ENCODE measurements around the gene UQCRFS1. TPM values are rescaled to one million over a fixed set of nuclear protein-coding genes. Genes with fewer than 3 reads are reported as not detected.
"Not testable (repeated sequence)": the region's sequence is repeated elsewhere in the genome, so short reads cannot be mapped to it uniquely, and the experiment has no call there.

The UQCRFS1 gene
- total RNA-seq, 1 donor from 2014 or later = 33.6 TPM

DNA sequence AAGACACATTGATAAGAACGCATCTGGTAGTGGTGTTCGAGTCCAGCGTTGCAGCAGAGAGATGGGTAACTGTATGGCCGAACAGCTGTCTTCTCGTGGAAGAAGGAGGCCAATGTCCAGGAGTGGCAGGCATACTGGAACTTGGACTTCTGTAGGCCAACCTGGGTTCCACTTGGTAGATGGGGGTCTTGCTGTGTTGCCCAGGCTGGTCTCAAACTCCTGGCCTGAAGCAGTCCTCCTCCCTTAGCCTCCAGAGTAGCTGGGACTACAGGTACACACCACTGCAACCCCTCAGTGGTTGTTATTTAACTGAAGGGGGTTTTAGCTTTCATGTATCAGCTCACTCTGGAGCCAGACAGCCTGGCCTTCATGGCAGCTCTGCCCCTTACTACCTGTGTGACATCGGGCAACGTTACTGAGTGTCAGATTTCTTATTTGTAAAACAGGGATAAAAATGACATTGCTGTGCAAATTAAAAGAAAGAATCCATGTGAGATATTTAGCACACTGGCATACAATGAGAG, 2.4 kb upstream of the UQCRFS1 start:
- no peak for DNase-seq (ENCODE audit: low read depth)

DNA sequence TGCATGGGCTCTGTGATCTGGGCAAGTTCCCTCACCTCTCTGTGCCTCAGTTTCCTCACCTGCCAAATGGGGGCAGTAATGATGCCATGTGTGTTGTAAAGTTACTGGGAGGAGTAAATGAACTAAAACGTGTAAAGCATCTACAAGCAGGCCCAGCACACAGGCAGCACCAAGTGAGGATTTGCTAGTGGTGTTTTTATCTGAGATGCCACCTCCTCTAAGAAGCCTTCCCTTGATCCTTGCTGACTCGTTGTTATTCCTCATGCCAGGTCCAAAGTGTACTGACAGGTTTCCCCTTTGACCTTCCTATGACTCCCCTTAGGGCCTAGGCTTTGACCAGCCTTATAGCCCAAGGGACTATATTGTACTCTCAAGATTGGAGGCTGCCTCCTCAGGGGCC, 1.5 kb upstream of the UQCRFS1 start:
- no peak for DNase-seq (ENCODE audit: low read depth)

DNA sequence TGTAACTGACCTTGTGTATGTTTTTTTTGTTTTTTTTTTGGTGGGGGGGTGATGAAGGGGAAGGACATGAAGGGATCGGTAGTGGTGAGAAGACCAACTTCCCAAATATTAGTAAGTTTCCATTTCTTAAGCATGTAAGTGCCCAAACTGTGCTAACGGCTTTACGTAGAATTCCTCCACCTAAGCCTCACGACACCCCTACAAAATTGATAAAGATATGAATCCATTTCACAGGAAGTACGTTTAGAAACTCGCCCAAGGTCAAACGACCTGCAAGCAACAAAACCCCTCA, 649 bp downstream of the UQCRFS1 start:
- DNase-seq (ENCODE audit: low read depth) = peak; percentile 4

DNA sequence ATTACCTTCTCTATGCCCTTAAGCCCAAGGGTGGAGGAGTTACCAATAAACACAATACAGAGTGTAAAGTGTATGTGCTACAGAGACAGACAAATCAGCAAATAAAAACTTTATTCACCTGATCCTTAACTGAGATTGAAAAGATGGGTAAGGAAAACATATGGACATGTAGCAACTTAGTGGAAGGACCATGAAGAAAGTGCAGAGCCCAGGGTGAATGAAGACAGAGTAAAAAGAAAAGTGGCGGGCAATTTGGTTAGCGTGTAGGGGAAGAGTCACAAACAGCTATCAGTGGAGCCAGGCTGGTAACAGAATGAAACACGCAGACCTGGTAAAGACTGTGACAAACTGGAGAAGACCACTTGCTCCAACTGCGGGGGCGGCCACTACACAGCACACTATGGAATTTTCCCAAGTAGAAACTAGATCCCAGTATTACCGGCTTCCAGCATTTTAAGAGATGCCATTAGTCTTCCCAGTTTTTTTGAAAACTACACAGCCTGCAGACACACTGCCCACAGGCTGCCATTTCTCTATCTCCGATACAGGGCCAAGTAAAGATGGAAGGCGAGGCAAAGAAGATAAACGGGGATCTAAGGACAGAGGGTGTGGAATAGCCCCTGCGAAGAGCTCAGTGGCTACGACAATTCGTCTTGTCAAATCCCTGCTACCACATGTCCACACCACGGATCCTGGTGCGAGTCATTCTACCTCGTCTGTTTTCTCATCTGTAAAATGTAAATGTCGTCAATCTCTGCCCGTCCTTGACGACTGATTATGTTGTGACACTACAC, 1.2 kb downstream of the UQCRFS1 start:
- DNase-seq (ENCODE audit: low read depth) = peak; percentile 23

DNA sequence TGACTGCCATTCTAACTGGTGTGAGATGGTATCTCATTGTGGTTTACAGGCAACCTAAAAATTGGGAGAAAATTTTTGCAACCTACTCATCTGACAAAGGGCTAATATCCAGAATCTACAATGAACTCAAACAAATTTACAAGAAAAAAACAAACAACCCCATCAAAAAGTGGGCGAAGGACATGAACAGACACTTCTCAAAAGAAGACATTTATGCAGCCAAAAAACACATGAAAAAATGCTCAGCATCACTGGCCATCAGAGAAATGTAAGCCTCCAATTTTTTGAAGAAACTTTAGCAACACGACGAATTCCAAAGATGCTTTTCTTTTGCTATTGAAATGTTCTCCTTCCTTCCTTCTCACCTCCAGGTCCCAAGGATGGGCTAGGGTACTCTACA, 1.9 kb downstream of the UQCRFS1 start:
- not testable (repeated sequence) for DNase-seq (ENCODE audit: low read depth)

DNA sequence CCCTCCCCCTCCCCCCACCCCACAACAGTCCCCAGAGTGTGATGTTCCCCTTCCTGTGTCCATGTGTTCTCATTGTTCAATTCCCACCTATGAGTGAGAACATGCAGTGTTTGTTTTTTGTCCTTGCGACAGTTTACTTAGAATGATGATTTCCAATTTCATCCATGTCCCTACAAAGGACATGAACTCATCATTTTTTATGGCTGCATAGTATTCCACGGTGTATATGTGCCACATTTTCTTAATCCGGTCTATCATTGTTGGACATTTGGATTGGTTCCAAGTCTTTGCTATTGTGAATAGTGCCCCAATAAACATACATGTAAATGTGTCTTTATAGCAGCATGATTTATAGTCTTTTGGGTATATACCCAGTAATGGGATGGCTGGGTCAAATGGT, 2.4 kb downstream of the UQCRFS1 start:
- not testable (repeated sequence) for DNase-seq (ENCODE audit: low read depth)

DNA sequence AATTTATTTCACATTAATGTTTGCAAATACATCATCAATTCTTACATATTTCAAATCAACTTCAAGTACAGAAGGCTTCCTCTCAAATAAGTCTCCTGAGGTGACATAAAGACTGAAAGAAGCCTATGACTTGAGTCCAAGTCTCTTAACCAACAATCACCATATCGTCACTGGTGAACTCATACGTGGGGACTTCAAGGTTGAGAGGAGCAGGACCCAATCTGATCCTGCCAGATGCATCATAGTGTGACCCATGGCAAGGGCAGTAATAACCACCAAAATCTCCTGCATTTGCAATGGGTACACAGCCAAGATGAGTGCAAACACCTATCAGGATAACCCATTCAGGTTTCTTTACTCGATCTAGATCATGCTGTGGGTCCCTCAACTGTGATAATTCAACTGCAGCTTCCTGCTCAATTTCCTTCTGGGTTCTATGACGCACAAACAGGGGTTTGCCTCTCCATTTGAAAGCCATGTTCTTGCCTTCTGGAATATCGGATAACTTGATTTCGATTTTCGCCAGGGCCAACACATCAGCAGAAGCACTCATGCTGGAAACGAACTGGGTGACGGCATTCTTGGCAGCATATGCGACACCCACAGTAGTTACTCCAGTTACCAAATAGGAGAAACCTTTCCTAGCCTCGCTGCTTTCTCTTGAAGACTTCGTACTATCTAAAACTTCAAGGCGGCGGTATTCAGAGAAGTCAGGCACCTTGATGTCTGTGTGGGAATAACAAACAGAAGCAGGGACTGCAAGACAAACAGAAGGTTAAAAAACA, 5.4 kb downstream of the UQCRFS1 start:
- not testable (repeated sequence) for DNase-seq (ENCODE audit: low read depth)

DNA sequence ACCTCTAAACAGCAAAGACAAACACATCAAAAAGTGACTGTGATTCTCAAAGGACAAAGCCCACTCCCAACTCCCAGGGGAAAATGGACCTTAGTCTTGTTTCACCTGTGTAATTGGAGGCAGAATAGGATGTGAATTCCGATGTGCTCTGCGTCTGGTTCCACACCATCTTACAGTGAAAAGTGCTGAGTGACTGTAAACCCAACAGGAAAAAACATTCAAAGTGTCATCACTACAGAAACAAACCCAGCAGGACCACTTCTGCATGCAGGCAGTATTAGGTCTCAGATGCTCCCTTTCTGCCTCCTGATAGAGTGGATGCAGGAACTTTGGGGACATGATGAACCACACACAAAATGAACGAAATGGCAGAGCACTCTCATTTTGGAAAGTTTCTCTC, 6.5 kb downstream of the UQCRFS1 start:
- DNase-seq (ENCODE audit: low read depth) = no peak

DNA sequence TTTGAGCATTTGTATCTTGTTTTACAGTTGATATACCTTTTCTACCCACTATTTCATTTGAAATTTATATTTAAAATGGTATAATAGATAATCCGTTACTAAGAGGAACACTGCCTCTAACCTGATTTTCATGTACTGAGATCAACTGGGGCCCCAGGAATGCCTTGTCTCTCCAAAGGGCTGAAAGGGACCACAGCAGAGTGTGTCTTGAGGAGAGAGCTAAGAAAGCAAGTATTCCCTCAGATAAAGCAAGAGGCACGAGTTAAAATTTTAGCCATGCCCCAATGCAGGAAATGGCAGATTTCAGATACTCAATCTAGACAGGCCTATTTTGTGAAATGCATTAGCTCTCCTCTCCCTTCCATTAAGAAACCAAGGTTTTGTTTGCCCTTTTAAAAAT, 10.7 kb downstream of the UQCRFS1 start:
- DNase-seq (ENCODE audit: low read depth) = no peak

DNA sequence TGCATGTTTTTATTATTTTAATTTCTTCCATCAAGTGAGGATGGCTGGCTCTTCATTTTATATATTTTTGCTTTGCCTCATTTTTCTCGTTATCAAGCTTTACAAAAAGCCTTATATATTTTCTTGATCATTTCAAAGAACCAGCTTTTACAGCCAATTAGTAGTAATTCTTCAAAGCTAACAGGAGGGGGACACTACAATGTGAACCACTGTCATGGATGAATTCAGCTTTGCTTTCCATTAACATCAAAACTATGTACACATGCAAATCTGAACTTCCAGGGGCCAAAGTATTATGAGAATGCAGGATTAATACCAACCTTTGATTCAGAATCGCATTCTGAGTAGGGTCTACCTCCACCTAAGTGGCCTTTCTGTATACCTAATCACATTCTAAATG, 11.1 kb downstream of the UQCRFS1 start:
- no peak for DNase-seq (ENCODE audit: low read depth)

DNA sequence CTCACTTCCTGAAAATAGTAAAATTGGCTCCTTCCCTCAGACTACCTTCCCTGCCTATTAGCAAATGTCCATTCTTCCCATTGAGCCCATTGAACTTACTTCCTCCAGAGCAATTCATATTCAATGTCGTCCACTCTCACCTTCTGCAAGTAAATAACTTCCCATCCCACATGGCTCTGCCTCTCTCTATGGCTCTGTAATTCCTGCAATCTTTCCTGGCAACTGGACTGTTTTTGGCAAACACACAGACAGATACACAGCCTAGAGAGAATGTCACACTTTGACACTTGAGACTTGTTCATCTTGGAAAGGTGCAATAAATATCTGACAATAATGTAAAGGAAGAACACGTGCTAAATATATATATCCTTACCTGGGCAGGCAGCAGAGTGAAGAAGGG, 18.3 kb downstream of the UQCRFS1 start:
- no peak for DNase-seq (ENCODE audit: low read depth)

DNA sequence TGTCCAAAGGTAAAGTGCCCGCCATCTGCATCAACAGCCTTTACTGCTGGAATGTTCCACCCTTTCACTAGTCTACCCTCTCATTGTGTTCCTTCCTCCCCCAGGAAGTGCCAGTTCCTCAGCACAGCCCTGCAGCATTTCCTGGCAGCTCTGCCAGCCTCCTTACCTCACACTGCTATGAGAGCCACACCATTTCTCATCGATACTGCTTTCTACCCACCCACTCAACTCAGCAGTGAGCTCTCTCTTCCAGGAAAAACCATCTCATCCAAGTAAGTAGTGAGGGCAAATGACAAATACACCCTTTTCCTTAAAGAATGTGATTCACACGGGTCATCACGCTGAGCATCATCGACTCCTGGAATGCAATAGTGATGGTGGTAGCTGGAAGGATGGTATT, 19.8 kb downstream of the UQCRFS1 start:
- peak; percentile 14 for DNase-seq (ENCODE audit: low read depth)

DNA sequence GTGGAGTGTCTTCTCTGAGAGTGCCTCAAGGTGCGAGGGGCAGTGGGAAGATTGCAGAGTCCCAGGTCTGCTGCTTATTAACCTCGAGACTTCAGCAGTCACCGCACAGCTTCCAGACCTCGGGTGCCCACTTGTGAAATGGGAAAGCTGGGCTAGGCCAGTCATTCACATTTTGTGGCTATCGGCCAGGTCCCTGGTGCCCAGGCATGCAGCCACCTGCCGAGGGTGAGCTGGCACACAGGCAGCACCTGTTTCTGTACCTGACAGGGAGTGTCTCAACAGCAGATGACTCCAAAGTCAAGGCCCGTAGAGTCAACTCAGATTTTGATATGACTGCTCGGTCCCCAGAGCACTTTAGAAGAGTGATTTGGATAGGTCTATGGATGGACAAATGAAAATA, 21.9 kb downstream of the UQCRFS1 start:
- DNase-seq (ENCODE audit: low read depth) = no peak

DNA sequence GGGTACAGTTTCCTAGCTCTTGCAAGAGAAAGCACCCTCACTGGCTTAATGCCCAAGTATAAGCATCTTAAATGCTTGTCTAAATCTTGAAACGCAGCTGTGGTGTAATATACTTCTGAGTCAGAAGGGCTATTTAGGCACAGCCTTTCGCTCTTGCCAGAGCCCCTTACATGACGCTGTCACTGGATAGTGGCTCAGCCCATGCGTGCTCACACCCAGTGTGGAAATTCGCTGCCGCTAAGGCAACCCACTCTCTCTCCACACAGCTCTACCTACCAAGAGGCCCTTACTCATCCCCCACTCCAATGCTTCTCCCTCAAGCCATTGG, 24.0 kb downstream of the UQCRFS1 start:
- DNase-seq (ENCODE audit: low read depth) = no peak

DNA sequence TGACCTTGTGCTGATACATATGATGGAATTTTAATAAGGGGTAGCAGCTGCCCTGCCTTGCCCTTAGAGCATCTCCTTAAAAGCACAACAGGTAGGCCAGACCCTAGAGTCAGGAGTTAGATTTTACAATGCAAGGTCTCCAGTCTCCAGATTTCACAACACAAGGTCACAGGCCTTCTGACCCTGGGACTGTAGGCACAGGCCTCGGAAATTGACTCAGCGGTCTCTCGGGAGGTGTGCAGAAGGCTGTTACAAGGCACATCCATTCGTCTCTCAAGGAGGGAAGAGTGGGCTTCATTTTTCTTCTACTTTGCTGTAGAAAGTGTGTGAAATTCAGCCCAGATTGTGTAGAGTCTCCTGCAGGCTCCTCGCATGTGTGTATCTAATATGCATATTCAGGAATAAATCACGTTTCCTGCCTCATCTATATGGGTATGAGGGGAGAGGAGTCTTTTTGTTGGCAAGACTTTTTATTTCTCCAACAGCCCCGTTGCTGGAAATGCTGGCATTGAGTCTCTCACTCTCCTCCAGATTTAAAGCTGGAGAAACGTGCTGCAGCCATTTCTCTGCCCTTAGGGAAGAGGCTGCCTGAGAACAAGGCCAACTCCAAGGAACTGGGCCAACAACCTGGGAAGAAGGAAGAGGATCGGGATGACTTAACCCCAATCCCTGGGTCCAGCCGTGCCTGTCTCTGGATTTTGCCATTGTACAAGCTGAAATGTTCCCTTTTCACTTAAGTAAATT, 24.5 kb downstream of the UQCRFS1 start:
- no peak for DNase-seq (ENCODE audit: low read depth)

DNA sequence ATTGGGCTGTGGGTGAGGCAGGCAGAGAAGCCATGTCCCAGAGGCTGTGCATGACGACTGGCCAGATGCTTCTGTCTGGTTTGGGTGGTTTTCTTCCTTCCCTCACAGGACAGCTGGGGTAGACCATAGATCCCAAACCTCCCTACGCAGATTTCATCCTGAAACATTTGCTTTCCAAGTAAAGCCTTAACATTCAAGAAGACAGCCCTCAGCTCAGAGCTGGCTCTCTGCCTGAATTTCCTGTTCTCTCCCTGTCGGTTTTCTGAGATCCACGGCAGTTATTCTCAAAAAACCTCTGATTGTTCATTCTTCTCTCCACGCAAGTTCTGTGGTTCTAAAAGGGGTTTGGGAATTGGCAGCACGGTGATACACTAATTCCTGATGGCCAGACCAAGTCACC, 25.3 kb downstream of the UQCRFS1 start:
- no peak for DNase-seq (ENCODE audit: low read depth)

DNA sequence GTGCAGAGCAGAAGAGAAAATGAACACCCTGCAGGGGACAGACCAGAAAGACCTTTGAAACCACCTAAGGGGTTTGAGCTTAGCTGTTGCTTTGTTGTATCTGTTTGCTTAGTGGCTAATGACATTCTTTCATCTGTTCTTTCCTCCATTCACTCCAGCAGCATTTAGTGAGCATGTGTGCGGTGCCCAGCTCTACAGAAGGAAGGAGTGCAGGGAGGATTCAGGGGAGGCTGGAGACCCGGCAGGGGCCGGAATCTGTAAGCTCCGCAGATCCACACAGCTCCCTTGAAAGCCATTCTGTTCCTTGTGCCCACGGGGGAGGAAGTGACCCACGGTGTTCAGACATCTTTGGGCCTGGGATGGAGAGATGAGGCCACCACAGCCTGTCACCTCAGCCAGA, 27.5 kb downstream of the UQCRFS1 start:
- DNase-seq (ENCODE audit: low read depth) = no peak

DNA sequence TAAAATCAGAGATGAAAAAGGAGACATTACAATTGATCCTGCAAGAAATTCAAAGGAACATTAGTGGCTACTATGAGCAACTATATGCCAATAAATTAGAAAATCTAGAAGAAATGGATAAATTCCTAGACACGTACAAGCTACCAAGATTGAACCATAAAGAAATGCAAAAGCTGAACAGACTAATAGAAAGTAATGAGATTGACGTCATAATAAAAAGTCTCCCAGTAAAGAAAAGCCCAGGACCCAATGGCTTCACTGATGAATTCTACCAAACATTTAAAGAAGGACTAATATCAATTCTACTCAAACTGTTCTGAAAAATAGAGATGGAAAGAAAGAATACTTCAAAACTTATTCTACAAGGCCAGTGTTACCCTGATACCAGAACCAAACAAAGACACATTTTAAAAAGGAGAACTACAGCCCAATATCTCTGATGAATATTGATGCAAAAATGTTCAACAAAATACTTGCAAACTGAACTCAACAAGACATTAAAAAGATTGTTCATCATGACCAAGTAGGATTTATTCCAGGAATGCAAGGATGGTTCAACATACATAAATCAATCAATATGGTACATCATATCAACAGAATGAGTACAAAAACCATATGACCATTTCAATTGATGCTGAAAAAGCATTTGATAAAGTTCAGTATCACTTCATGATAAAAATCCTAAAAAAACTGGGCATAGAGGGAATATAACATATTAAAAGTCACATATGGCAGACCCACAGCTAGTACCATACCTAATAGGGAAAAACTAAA, 35.8 kb downstream of the UQCRFS1 start:
- no peak for DNase-seq (ENCODE audit: low read depth)

DNA sequence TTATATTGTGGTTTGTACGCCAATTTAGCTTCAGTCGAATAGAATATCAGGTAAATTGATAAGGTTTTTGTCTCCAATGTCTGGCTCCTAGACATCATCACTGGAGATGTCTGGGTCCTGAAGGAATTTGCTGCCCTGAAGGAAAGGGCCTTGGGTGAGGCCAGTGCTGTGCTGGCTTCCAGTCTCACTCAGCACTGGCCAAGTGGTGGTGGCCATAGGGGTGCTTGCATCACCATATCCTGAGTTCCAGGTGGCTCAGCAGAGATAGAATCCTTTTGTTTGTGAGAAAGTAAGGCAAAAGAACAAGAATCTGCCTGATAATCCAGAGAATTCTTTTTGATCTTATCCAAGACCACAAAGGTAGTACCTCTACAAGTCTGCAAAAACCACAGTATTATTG, 39.1 kb downstream of the UQCRFS1 start:
- DNase-seq (ENCODE audit: low read depth) = no peak

DNA sequence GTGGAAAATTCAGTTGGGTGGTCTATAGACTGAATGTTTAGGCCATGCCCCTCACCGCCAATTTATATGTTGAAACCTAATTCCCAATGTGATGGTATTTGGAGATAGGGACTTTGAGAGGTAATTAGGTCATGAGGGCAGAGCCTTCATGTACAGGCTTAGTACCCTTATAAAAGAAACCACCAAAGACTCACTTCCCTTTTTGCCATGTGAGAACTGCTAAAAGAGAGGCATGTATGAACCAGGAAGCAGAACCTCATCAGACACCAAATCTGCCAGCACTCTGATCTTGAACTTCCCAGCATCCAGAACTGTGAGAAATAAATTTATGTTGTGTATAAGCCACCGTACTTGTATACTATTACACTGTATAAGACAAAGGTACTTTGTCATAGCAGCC, 40.6 kb downstream of the UQCRFS1 start:
- DNase-seq (ENCODE audit: low read depth) = no peak

DNA sequence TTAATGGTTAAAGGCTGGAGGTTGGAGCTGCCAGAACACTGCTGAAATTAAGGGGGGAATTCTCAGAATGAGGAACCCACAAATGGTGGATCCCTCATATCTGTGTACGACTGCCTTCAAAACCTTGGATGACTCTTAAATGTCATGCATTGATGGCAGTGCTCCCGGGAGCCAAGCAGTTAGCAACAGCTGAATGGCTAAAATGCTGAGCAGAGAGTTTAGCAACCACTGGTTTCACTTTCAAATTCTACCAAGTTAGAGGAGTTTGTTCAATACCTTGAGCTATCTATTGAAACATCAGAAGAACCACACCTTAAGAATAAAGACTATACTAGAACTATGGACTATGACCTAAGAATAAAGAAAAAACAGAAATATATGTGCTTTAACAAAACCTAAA, 41.4 kb downstream of the UQCRFS1 start:
- DNase-seq (ENCODE audit: low read depth) = no peak

DNA sequence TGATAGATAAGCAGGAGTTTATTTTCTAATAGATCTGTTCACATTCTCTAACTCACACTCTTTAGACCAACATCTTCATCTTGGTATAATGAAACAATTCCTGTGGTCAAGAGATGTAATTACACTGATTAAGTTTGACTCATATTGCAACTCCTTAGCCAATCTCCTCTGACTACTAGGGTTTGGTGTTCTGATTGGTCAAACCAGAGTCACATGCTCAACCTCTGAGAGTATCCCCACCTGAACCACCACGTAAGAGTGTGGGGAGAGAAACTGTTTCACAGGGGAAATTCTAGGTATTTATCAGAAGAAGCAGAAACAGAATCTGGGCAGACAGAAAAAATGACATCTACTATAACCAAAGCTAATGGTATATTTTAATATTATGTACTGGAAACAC, 42.4 kb downstream of the UQCRFS1 start:
- no peak for DNase-seq (ENCODE audit: low read depth)
